ENCODE data around the gene FANCC.
"Not testable (repeated sequence)": the region's sequence is repeated elsewhere in the genome, so short reads cannot be mapped to it uniquely, and the experiment has no call there.

FANCC gene

GRCh38 chr9:95242613-95243012, 74.9 kb downstream of the FANCC start:
- peaks cover 9 to 23% of the 10 kb centered on the region in 2 donors for H3K36me3 ChIP-seq (ENCODE audit: control insufficient read depth in 1 of 2, insufficient read depth in 2 of 2, low read length in 2 of 2)
- H3K27me3 ChIP-seq (ENCODE audit: control insufficient read depth in 1 of 2, insufficient read depth in 2 of 2, low read length in 2 of 2) = no peaks in the 10 kb centered on the region
- H3K4me3 ChIP-seq (ENCODE audit: low read depth in 1 of 2, low read length in 2 of 2) = no peak overlapping the region
- no peaks in the 10 kb centered on the region for H3K9me3 ChIP-seq (ENCODE audit: control insufficient read depth in 1 of 2, low read length in 2 of 2)
- no peak overlapping the region for H3K9ac ChIP-seq (ENCODE audit: low read depth in 1 of 2, low read length in 2 of 2)
- no peaks in the 10 kb centered on the region for H3K4me1 ChIP-seq (ENCODE audit: control insufficient read depth in 1 of 2, insufficient read depth in 2 of 2, low read length in 2 of 2)
- H3K27ac ChIP-seq (ENCODE audit: low read depth, low read length) = no peak overlapping the region

- Histone ChIP-seq H3K27ac (ENCODE audit: low read depth, low read length) (no peak overlapping the region), H3K4me1 (ENCODE audit: control insufficient read depth in 1 of 2, insufficient read depth in 2 of 2, low read length in 2 of 2) (no peaks in the 10 kb centered on the region), H3K9me3 (ENCODE audit: control insufficient read depth in 1 of 2, low read length in 2 of 2) (no peaks in the 10 kb centered on the region), H3K27me3 (ENCODE audit: control insufficient read depth in 1 of 2, insufficient read depth in 2 of 2, low read length in 2 of 2) (no peaks in the 10 kb centered on the region), H3K9ac (ENCODE audit: low read depth in 1 of 2, low read length in 2 of 2) (no peak overlapping the region), H3K4me3 (ENCODE audit: low read depth in 1 of 2, low read length in 2 of 2) (no peak overlapping the region), H3K36me3 (ENCODE audit: control insufficient read depth in 1 of 2, insufficient read depth in 2 of 2, low read length in 2 of 2) (peaks cover 4 to 5% of the 10 kb centered on the region in 2 donors)
Measured at GRCh38 chr9:95239071-95239470, 78.4 kb downstream of the FANCC start.

DNA sequence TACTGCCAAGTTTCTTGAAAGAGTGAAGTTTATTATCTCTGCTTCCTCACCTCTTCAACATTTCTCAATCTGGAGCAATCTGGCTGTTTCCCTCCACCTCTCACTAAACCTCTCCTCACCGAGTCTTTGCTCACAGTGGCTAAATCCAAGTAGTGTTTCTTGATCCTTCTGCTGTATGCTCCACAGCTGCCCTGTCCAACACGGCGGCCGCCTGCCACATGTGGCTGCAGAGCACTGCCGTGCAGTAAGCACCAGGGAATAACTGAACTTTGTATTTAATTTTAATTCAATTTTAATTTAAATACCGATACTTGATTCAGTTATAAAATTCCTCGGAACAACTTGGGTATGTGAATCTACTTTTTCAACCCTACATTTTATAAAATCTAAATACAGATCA, 80.2 kb downstream of the FANCC start:
- no peaks in the 10 kb centered on the region for H3K27me3 ChIP-seq (ENCODE audit: control insufficient read depth in 1 of 2, insufficient read depth in 2 of 2, low read length in 2 of 2)
- H3K4me1 ChIP-seq (ENCODE audit: control insufficient read depth in 1 of 2, insufficient read depth in 2 of 2, low read length in 2 of 2) = no peaks in the 10 kb centered on the region
- H3K27ac ChIP-seq (ENCODE audit: low read depth, low read length) = no peak overlapping the region

GRCh38 chr9:95230046-95230445, 87.5 kb downstream of the FANCC start:
- H3K9ac ChIP-seq (ENCODE audit: low read depth in 1 of 2, low read length in 2 of 2) = no peak overlapping the region
- no peaks in the 10 kb centered on the region for H3K36me3 ChIP-seq (ENCODE audit: control insufficient read depth in 1 of 2, insufficient read depth in 2 of 2, low read length in 2 of 2)
- H3K4me3 ChIP-seq (ENCODE audit: low read depth in 1 of 2, low read length in 2 of 2) = no peak overlapping the region
- H3K4me1 ChIP-seq (ENCODE audit: control insufficient read depth in 1 of 2, insufficient read depth in 2 of 2, low read length in 2 of 2) = no peaks in the 10 kb centered on the region
- H3K27ac ChIP-seq (ENCODE audit: low read depth, low read length) = no peak overlapping the region
- H3K27me3 ChIP-seq (ENCODE audit: control insufficient read depth in 1 of 2, insufficient read depth in 2 of 2, low read length in 2 of 2) = no peaks in the 10 kb centered on the region
- no peaks in the 10 kb centered on the region for H3K9me3 ChIP-seq (ENCODE audit: control insufficient read depth in 1 of 2, low read length in 2 of 2)

More for the DNA sequence above, 80.2 kb downstream of the FANCC start:
- H3K4me3 ChIP-seq (ENCODE audit: low read depth in 1 of 2, low read length in 2 of 2) = no peak overlapping the region
- peaks cover 4 to 5% of the 10 kb centered on the region in 2 donors for H3K36me3 ChIP-seq (ENCODE audit: control insufficient read depth in 1 of 2, insufficient read depth in 2 of 2, low read length in 2 of 2)
- no peak overlapping the region for H3K9ac ChIP-seq (ENCODE audit: low read depth in 1 of 2, low read length in 2 of 2)
- no peaks in the 10 kb centered on the region for H3K9me3 ChIP-seq (ENCODE audit: control insufficient read depth in 1 of 2, low read length in 2 of 2)

DNA sequence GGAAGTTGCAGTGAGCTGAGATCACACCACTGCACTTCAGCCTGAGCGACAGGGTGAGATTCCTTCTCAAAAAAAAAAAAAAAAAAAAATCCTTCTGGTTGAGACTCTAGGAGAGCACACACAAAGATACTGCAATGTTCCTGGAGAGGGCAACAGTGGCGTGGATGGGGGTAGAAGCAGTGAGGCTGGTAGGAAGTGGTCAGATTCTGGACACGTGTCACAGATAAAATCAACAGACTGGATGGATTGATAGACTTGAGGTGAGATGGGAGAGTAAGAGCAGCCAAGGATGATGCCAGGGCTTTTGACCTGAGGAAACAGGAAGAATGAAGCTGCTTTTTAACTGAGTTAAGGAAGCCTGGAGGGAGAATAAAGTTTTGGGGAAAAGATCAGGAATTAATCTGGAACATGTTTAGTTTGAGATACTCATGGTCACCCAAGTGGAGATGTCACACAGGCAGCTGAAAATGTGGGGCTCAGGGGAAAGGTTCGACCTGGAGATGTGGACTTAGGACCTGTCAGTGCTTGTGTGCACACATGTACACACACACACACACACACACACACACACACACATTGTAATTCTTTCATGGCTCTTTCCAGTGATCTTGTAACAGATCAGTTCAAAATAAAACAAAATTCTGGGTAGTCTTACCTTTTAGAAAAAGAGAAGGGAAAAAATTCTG, 88.1 kb downstream of the FANCC start:
- no peak overlapping the region for H3K4me3 ChIP-seq (ENCODE audit: low read depth in 1 of 2, low read length in 2 of 2)

DNA sequence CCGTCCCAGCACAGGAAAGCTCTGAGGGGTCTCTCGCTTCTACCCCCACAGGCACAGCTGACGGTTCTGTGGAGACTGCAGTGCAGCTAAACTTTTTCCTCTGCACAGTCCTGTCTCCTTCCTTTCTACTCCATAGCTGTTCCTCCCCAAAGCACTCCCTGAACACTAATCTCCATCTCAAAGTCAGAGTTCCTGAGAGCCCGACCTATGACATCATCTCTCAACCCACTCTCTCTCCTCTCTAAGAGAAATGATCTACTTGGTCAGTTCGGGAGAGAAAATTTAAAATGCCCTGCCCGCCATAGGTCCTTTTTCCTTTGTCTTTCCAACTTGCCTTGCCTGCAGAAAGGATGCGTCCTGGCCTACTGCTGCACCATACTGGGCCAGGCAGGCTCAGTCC, 90.6 kb downstream of the FANCC start:
- no peaks in the 10 kb centered on the region for H3K27me3 ChIP-seq (ENCODE audit: control insufficient read depth in 1 of 2, insufficient read depth in 2 of 2, low read length in 2 of 2)
- H3K27ac ChIP-seq (ENCODE audit: low read depth, low read length) = no peak overlapping the region
- no peaks in the 10 kb centered on the region for H3K4me1 ChIP-seq (ENCODE audit: control insufficient read depth in 1 of 2, insufficient read depth in 2 of 2, low read length in 2 of 2)
- no peak overlapping the region for H3K9ac ChIP-seq (ENCODE audit: low read depth in 1 of 2, low read length in 2 of 2)
- H3K9me3 ChIP-seq (ENCODE audit: control insufficient read depth in 1 of 2, low read length in 2 of 2) = no peaks in the 10 kb centered on the region
- H3K36me3 ChIP-seq (ENCODE audit: control insufficient read depth in 1 of 2, insufficient read depth in 2 of 2, low read length in 2 of 2) = no peaks in the 10 kb centered on the region
- H3K4me3 ChIP-seq (ENCODE audit: low read depth in 1 of 2, low read length in 2 of 2) = no peak overlapping the region

More for the DNA sequence above, 88.1 kb downstream of the FANCC start:
- Histone ChIP-seq H3K9me3 (ENCODE audit: control insufficient read depth in 1 of 2, low read length in 2 of 2) (no peaks in the 10 kb centered on the region), H3K27ac (ENCODE audit: low read depth, low read length) (no peak overlapping the region), H3K9ac (ENCODE audit: low read depth in 1 of 2, low read length in 2 of 2) (no peak overlapping the region), H3K36me3 (ENCODE audit: control insufficient read depth in 1 of 2, insufficient read depth in 2 of 2, low read length in 2 of 2) (no peaks in the 10 kb centered on the region), H3K4me1 (ENCODE audit: control insufficient read depth in 1 of 2, insufficient read depth in 2 of 2, low read length in 2 of 2) (no peaks in the 10 kb centered on the region), H3K27me3 (ENCODE audit: control insufficient read depth in 1 of 2, insufficient read depth in 2 of 2, low read length in 2 of 2) (no peaks in the 10 kb centered on the region)

DNA sequence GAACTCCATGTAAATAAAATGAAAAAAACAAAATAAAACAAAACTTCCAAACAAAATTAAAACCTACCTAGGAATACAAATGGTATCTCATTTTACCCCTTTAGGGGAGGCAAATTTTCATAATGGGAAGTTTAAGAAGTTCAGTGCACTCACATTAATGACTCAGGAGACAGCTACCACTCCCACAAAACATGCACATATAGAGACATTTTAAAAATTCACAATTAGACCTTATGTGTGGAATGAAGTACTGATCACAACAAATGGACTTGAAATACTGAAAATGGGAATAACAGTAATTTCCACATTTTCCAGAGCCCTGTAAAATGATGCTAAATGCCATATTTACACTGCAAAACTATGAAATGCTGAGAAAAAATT, 91.8 kb downstream of the FANCC start:
- no peaks in the 10 kb centered on the region for H3K9me3 ChIP-seq (ENCODE audit: control insufficient read depth in 1 of 2, low read length in 2 of 2)
- H3K4me3 ChIP-seq (ENCODE audit: low read depth in 1 of 2, low read length in 2 of 2) = no peak overlapping the region
- H3K9ac ChIP-seq (ENCODE audit: low read depth in 1 of 2, low read length in 2 of 2) = no peak overlapping the region
- no peaks in the 10 kb centered on the region for H3K4me1 ChIP-seq (ENCODE audit: control insufficient read depth in 1 of 2, insufficient read depth in 2 of 2, low read length in 2 of 2)
- no peak overlapping the region for H3K27ac ChIP-seq (ENCODE audit: low read depth, low read length)
- H3K36me3 ChIP-seq (ENCODE audit: control insufficient read depth in 1 of 2, insufficient read depth in 2 of 2, low read length in 2 of 2) = no peaks in the 10 kb centered on the region
- H3K27me3 ChIP-seq (ENCODE audit: control insufficient read depth in 1 of 2, insufficient read depth in 2 of 2, low read length in 2 of 2) = no peaks in the 10 kb centered on the region

DNA sequence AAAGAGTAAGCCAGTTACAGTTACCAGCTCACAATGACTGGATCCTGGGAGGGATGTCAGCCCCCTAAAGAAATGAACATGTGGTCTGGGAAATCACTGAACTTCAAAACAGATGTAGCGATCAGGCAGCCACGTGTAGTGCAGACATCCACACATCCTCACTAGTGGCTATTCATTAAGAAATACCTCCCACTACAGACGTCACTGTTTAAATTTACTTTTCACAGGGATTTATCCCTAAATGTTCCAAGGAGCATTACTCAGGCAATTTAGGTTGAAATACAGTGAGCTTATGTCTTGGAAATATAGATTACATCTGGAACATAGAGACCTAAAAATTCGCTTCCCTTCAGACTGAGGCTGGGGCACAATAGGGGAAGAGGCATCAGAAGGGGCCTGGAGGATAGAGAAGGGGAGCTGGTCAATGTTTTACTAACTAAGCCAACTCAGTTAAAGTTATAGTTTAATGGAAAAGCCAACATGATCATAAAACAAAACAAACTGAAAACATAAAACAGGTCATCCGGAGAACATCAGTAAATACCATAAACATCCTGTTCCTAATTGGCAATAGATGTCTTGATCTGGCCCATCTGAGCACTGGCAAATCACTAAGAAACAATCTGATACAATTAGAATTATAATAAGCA, 92.3 kb downstream of the FANCC start:
- Histone ChIP-seq H3K27ac (ENCODE audit: low read depth, low read length) (no peak overlapping the region), H3K9me3 (ENCODE audit: control insufficient read depth in 1 of 2, low read length in 2 of 2) (no peaks in the 10 kb centered on the region), H3K4me3 (ENCODE audit: low read depth in 1 of 2, low read length in 2 of 2) (no peak overlapping the region), H3K9ac (ENCODE audit: low read depth in 1 of 2, low read length in 2 of 2) (no peak overlapping the region), H3K27me3 (ENCODE audit: control insufficient read depth in 1 of 2, insufficient read depth in 2 of 2, low read length in 2 of 2) (no peaks in the 10 kb centered on the region), H3K4me1 (ENCODE audit: control insufficient read depth in 1 of 2, insufficient read depth in 2 of 2, low read length in 2 of 2) (no peaks in the 10 kb centered on the region), H3K36me3 (ENCODE audit: control insufficient read depth in 1 of 2, insufficient read depth in 2 of 2, low read length in 2 of 2) (no peaks in the 10 kb centered on the region)

DNA sequence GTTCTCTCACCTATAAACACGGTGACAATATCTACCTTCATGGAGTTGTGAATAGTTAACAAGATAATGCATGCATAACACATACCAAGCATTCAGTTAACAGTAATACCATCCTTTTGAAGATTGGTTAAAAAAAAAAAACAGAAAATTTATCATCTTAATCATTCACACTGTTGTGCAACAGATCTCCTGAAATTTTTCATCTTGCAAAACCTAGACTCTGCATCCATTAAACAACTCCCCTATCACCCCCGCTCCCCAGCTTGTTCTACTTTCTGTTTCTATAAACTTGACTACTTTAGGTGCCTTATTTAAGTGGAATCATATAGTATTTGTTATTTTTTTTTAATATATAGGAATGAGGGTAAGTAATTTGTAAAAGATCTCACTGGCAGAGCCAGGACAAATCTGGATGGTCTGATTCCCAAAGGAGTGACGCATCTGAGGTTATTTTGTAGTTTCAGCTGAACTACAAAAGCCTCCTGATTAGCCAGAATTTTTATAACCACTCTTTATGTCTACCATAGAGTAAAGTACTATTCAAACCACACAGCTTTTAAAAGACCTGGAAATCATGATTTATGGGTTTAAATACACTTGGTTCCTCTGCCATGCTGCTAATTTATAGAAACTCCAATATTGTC, 93.0 kb downstream of the FANCC start:
- H3K4me1 ChIP-seq (ENCODE audit: control insufficient read depth in 1 of 2, insufficient read depth in 2 of 2, low read length in 2 of 2) = no peaks in the 10 kb centered on the region
- H3K27ac ChIP-seq (ENCODE audit: low read depth, low read length) = no peak overlapping the region

GRCh38 chr9:95220352-95220751, 97.2 kb downstream of the FANCC start:
- H3K4me3 ChIP-seq (ENCODE audit: low read depth in 1 of 2, low read length in 2 of 2); H3K9ac ChIP-seq (ENCODE audit: low read depth in 1 of 2, low read length in 2 of 2); H3K9me3 ChIP-seq (ENCODE audit: control insufficient read depth in 1 of 2, low read length in 2 of 2); H3K27me3 ChIP-seq (ENCODE audit: control insufficient read depth in 1 of 2, insufficient read depth in 2 of 2, low read length in 2 of 2); H3K27ac ChIP-seq (ENCODE audit: low read depth, low read length); H3K36me3 ChIP-seq (ENCODE audit: control insufficient read depth in 1 of 2, insufficient read depth in 2 of 2, low read length in 2 of 2); H3K4me1 ChIP-seq (ENCODE audit: control insufficient read depth in 1 of 2, insufficient read depth in 2 of 2, low read length in 2 of 2): not testable (repeated sequence)

More for the DNA sequence above, 93.0 kb downstream of the FANCC start:
- H3K27me3 ChIP-seq (ENCODE audit: control insufficient read depth in 1 of 2, insufficient read depth in 2 of 2, low read length in 2 of 2) = no peaks in the 10 kb centered on the region
- no peak overlapping the region for H3K4me3 ChIP-seq (ENCODE audit: low read depth in 1 of 2, low read length in 2 of 2)
- no peaks in the 10 kb centered on the region for H3K9me3 ChIP-seq (ENCODE audit: control insufficient read depth in 1 of 2, low read length in 2 of 2)
- H3K9ac ChIP-seq (ENCODE audit: low read depth in 1 of 2, low read length in 2 of 2) = no peak overlapping the region
- no peaks in the 10 kb centered on the region for H3K36me3 ChIP-seq (ENCODE audit: control insufficient read depth in 1 of 2, insufficient read depth in 2 of 2, low read length in 2 of 2)

All from duodenal mucosa (tissue), 2 donors.